ENCODE data around the gene NF2. TPM values are rescaled to one million over a fixed set of nuclear protein-coding genes. Genes with fewer than 3 reads are reported as not detected.

The NF2 gene
- total RNA-seq, 4 donors from 2014 or later = 39.8 to 61.0 (median 45.1) TPM

DNA sequence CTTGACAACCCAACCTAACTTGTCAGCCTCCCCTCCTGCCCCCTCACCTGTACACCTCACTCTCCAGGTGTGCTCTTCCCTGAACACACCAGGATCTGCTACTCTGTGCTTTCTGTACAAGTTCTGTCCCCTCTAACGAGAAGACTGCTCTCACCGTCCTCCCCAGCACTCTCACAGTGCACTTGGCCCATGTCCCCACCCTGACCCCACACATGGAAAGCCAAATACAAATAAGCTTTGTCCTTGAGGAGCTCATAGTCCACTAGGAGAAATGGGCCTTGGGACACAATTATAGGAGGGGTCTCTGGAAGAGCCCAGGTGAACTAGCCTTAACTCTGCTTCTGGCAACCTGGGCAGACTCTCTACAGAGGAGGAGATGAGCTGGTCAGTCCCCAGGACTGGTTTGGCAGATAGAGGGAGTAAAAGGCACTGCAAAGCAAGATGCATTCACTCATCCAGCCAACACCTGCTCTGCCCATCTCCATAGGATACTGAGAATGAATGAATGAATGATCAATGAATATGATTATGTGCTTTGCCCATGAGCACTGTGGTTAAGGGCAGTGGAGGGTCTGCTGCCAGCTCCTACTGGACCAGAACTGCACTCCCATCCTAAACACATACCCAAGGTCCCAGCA lies 32.4 kb upstream of the NF2 start:
- no peaks in the 10 kb centered on the region for H3K9me3 ChIP-seq
- ATAC-seq = no peak
- peaks cover 0 to 53% of the 10 kb centered on the region in 2 donors for H3K36me3 ChIP-seq
- H3K4me3 ChIP-seq = no peak overlapping the region
- no peaks in the 10 kb centered on the region for H3K27me3 ChIP-seq
- H3K4me1 ChIP-seq = no peaks in the 10 kb centered on the region
- no peak for TF ChIP-seq POLR2A (IDR thresholded peaks at IDR 0.05)
- TF ChIP-seq EP300 (IDR thresholded peaks at IDR 0.05) = no peak
- no peak for TF ChIP-seq POLR2AphosphoS5 (IDR thresholded peaks at IDR 0.05)
- no peak for TF ChIP-seq CTCF (IDR thresholded peaks at IDR 0.05)
- 63 to 100% methylated on average over 2 of the region's 2 CpGs for WGBS, 2 donors (ENCODE audit: low coverage in 1 of 2)
- no peak overlapping the region for H3K27ac ChIP-seq

- no peaks in the 10 kb centered on the region for H3K4me1 ChIP-seq
- H3K27ac ChIP-seq = no peak overlapping the region
- ATAC-seq = no peak
- H3K4me3 ChIP-seq = no peak overlapping the region
- 85 to 87% methylated on average over 4 to 7 of the region's 7 CpGs for WGBS, 2 donors (ENCODE audit: low coverage in 1 of 2)
- H3K36me3 ChIP-seq = peaks cover 0 to 16% of the 10 kb centered on the region in 2 donors
- TF ChIP-seq POLR2AphosphoS5 (IDR thresholded peaks at IDR 0.05) = no peak
- no peak for TF ChIP-seq CTCF (IDR thresholded peaks at IDR 0.05)
- no peak for TF ChIP-seq EP300 (IDR thresholded peaks at IDR 0.05)
- no peak for TF ChIP-seq POLR2A (IDR thresholded peaks at IDR 0.05)
- H3K9me3 ChIP-seq = no peaks in the 10 kb centered on the region
- H3K27me3 ChIP-seq = no peaks in the 10 kb centered on the region
These were observed 28.5 kb upstream of the NF2 start for GRCh38 chr22:29574762-29575450.

GRCh38 chr22:29578462-29579200 lies 24.8 kb upstream of the NF2 start:
- no peaks in the 10 kb centered on the region for H3K9me3 ChIP-seq
- no peak for TF ChIP-seq CTCF (IDR thresholded peaks at IDR 0.05)
- TF ChIP-seq POLR2A (IDR thresholded peaks at IDR 0.05) = no peak
- TF ChIP-seq POLR2AphosphoS5 (IDR thresholded peaks at IDR 0.05) = no peak
- no peak for TF ChIP-seq EP300 (IDR thresholded peaks at IDR 0.05)
- ATAC-seq = no peak
- 75 to 78% methylated on average over 8 to 9 of the region's 10 CpGs for WGBS, 2 donors (ENCODE audit: low coverage in 1 of 2)
- H3K36me3 ChIP-seq = peaks cover 0 to 2% of the 10 kb centered on the region in 2 donors
- H3K27ac ChIP-seq = no peak overlapping the region
- H3K4me3 ChIP-seq = no peak overlapping the region
- no peaks in the 10 kb centered on the region for H3K27me3 ChIP-seq
- H3K4me1 ChIP-seq = peaks cover 0 to 16% (median 6%) of the 10 kb centered on the region in 3 donors

DNA sequence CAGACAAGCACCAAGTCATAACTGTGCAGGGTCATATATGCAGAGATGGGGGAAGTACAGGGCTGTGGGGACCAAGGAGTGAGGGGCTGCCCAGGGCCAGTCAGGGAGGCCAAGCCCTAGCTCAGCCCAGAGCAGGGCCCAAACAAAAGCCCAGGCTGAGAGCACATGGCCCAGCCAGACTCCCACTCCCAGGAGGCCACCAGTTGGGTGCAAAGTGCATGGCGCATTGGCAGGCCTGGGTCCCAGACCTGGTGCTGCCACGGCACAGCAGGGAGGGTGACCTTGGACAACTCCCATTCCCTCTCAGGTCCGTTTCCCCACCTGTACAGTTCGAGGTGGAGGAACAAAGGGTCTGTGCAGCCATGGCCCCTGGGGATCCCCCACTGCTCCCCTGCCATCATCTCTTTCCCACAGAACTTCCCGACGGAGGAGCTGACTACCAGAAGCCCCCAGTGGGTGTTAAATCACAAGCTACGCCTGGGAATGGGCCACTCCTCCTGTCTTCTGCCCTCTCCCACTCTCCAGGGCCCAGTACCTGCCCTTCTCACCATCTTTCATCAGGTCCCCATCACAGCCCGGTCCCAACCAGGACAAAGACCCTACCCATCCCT lies 23.1 kb upstream of the NF2 start:
- Histone ChIP-seq H3K4me3 (peak overlapping the region; percentile 65 to 71), H3K27me3 (no peaks in the 10 kb centered on the region), H3K36me3 (no peaks in the 10 kb centered on the region), H3K9me3 (no peaks in the 10 kb centered on the region), H3K4me1 (peaks cover 0 to 16% (median 6%) of the 10 kb centered on the region in 3 donors), H3K27ac (peak overlapping the region in 3 of 4 donors; percentile 68 to 78 (median 70))
- TF ChIP-seq POLR2A (IDR thresholded peaks at IDR 0.05) (no peak), EP300 (IDR thresholded peaks at IDR 0.05) (no peak), CTCF (IDR thresholded peaks at IDR 0.05) (no peak), POLR2AphosphoS5 (IDR thresholded peaks at IDR 0.05) (no peak)
- no peak for ATAC-seq
- WGBS, 2 donors (ENCODE audit: low coverage in 1 of 2) = 13% methylated on average over 2 to 6 of the region's 8 CpGs

Measured in gastroesophageal sphincter (tissue), 4 donors.